ACHN (cell line): ENCODE results near the gene DNHD1.
A peak's percentile ranks its signal among the peaks of the same experiment; 100 is the strongest.

Experiments used
- DNase-seq: peaks from one replicate; pipeline ENCODE4 v3.0.0-alpha.2; 2015
- in situ Hi-C: cut with HindIII; loops from 2 replicates; pipeline ENCODE4 v1.10.0; 2017; ENCODE audit warnings: low sequenced_read_pairs, low pct_ligation_motif_present, low pct_unique_long_range_greater_than_20kb

DNHD1 gene

DNA sequence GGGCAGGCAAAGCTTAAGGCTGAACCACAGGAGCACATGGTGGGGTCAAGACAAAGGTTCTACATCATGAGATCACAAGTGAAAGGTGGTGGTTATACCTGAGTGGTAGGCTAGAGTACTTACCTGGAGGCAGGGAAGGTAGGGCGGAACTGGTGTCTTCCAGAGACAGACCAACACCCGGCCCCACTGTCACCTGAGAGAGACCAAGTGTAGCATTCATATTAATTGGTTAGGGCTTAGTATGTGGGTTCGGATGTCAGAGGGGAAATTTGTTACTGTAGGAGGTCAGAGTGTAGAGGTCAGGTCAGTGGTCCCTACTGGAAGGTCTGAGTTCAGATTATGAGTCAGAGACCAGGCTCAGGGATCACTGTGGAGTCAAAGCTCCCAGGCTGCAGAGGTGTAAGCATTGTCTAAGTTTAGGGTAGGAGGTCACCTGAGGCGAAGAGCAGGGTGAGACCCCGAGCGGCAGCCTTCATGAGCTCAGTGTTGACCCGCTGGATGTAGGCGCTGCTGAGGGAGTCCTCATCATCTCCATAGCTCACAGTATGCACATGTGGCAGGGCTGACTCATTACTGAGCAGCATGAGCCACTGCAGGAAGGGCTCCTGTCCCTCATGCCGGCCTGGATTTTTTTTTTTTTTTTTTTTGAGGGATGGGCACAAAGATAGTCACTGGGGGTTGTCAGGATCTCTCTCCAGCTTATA, 119.0 kb downstream of the DNHD1 start:
- no peak for DNase-seq
- in situ Hi-C loops: no loop called here

GRCh38 chr11:6616596-6617250, 119.6 kb downstream of the DNHD1 start:
- DNase-seq: no peak
- in situ Hi-C loops: no loop called here

GRCh38 chr11:6617315-6617781, 120.3 kb downstream of the DNHD1 start:
- in situ Hi-C loops: no loop called here
- no peak for DNase-seq

- in situ Hi-C loops: no loop called here
- DNase-seq: no peak
Observed at GRCh38 chr11:6618117-6619003, 121.3 kb downstream of the DNHD1 start.

GRCh38 chr11:6619004-6619745, 122.1 kb downstream of the DNHD1 start, which contains the start of gene TPP1:
Gene TPP1 (minus strand): TSS chr11:6619422. CDS start chr11:6619400, 22 bp downstream.
- peak; percentile 90 for DNase-seq
- in situ Hi-C loops: no loop called here

DNA sequence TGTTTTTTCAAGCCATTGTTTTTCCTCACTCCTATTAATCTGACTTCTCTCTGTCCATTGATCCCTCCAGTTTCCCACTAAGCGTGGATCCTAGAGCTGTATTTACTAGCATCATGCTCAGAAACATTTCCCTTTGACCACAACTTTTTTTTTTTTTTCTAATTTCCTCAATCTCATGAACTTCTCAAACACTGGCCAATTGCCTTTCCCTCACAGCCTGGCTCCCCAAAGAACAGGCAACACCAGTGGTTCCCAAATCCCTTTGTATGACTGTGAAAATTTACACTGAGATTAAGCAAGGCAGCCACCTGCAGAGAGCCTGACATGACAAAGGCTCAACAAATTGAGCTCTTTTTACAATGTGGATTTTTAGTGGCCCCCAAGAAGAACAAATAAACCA, 123.6 kb downstream of the DNHD1 start:
- in situ Hi-C loops: no loop called here
- no peak for DNase-seq
